SK-N-SH (cell line): ENCODE measurements around the gene KCNAB1. TPM values are rescaled to one million over a fixed set of nuclear protein-coding genes. Genes with fewer than 3 reads are reported as not detected.

Experiments
- CTCF ChIA-PET: fragments of 300-600, 350-600 bp; formaldehyde crosslinking; extraction: SDS; loops from one replicate; lab custom pipeline; 2021; lab: Yijun Ruan, JAX
- POLR2A ChIA-PET: fragments of 350-600 bp; sonication (Branson Sonifier 250); formaldehyde crosslinking; extraction: SDS; loops from one replicate; lab custom pipeline; 2020; ENCODE audit warnings: antibody characterized with exemption, inconsistent platforms; lab: Yijun Ruan, JAX
- DNase-seq: peaks from one replicate; pipeline ENCODE4 v3.0.0; 2012
- H2AFZ ChIP-seq: fragments of 200-600 bp; sonication (generic); 2 replicates; pipeline ENCODE4 v1.8.1; 2016; ENCODE audit warnings: antibody characterized with exemption, mild to moderate bottlenecking, low read depth
- H3F3A ChIP-seq: fragments of 200-600 bp; sonication (generic); replicated peaks from 2 replicates; pipeline ENCODE3; 2016; ENCODE audit warnings: antibody characterized with exemption, mild to moderate bottlenecking; ENCODE audit not compliant: insufficient read depth
- H3K27ac ChIP-seq, 2 experiments: fragments of 200-500 bp in 1 of 2; fragments of 200-600 bp in 1 of 2; sonication (Bioruptor generic) in 1 of 2; sonication (generic), shearing (Covaris generic) in 1 of 2; 2 replicates each; pipeline versions ENCODE4 v1.5.1 to v1.6.1; 2014 to 2016; ENCODE audit warnings: low read depth in 2 of 2, inconsistent platforms in 1 of 2, low read length in 1 of 2, mild to moderate bottlenecking in 1 of 2, mixed read lengths in 1 of 2
- H3K27me3 ChIP-seq: fragments of 200-600 bp; sonication (generic), shearing (Covaris generic); 2 replicates; pipeline ENCODE4 v1.6.1; 2016; ENCODE audit warnings: mixed run types; ENCODE audit not compliant: insufficient read depth
- H3K36me3 ChIP-seq, 2 experiments: fragments of 200-500 bp in 1 of 2; fragments of 200-600 bp in 1 of 2; sonication (Bioruptor generic) in 1 of 2; sonication (generic) in 1 of 2; replicated peaks in 1 of 2; 2 replicates each; pipeline versions ENCODE3 to v1.5.1; 2014 to 2016; ENCODE audit warnings: low read length in 1 of 2, mild to moderate bottlenecking in 1 of 2; ENCODE audit not compliant: insufficient read depth in 2 of 2, control insufficient read depth in 1 of 2
- H3K4me1 ChIP-seq, 2 experiments: fragments of 200-500 bp in 1 of 2; fragments of 200-600 bp in 1 of 2; sonication (Bioruptor generic) in 1 of 2; sonication (generic), shearing (Covaris generic) in 1 of 2; 2 replicates each; pipeline versions ENCODE4 v1.5.1 to v1.6.1; 2014 to 2016; ENCODE audit warnings: low read depth in 1 of 2, low read length in 1 of 2, mixed run types in 1 of 2; ENCODE audit not compliant: insufficient read depth in 2 of 2, control insufficient read depth in 1 of 2
- H3K4me2 ChIP-seq: fragments of 200-600 bp; sonication (generic), shearing (Covaris generic); 2 replicates; pipeline ENCODE4 v1.6.1; 2017; ENCODE audit warnings: mixed run types
- H3K4me3 ChIP-seq, 2 experiments: fragments of 200-500 bp in 1 of 2; fragments of 200-600 bp in 1 of 2; sonication (Bioruptor generic) in 1 of 2; sonication (generic), shearing (Covaris generic) in 1 of 2; 2 replicates each; pipeline versions ENCODE4 v1.5.1 to v1.8.1; 2014 to 2016; ENCODE audit warnings: low read depth in 2 of 2, inconsistent platforms in 1 of 2, low read length in 1 of 2, mild to moderate bottlenecking in 1 of 2, mixed read lengths in 1 of 2, moderate library complexity in 1 of 2
- H3K79me2 ChIP-seq: fragments of 200-600 bp; sonication (generic); 2 replicates; pipeline ENCODE4 v1.8.1; 2017; ENCODE audit warnings: mild to moderate bottlenecking; ENCODE audit not compliant: insufficient read depth
- H3K9ac ChIP-seq: fragments of 200-600 bp; sonication (generic); 2 replicates; pipeline ENCODE4 v1.6.1; 2017; ENCODE audit warnings: mixed run types
- H3K9me2 ChIP-seq: fragments of 200-600 bp; sonication (generic); 2 replicates; pipeline ENCODE4 v1.6.1; 2017; ENCODE audit warnings: mixed run types
- H3K9me3 ChIP-seq: fragments of 200-600 bp; sonication (generic); 2 replicates; pipeline ENCODE4 v1.6.1; 2017; ENCODE audit warnings: mixed run types, mild to moderate bottlenecking, moderate library complexity
- H4K20me1 ChIP-seq: fragments of 200-600 bp; sonication (generic); 2 replicates; pipeline ENCODE4 v1.6.1; 2017; ENCODE audit warnings: mild to moderate bottlenecking, mixed run types; ENCODE audit not compliant: insufficient read depth
- EZH2phosphoT487 ChIP-seq: fragments of 200-600 bp; sonication (generic); IDR thresholded peaks from 2 replicates; pipeline ENCODE4 v1.6.1; 2017; ENCODE audit warnings: low read depth, mixed run types, mild to moderate bottlenecking, antibody characterized with exemption, moderate library complexity, borderline replicate concordance
- FOSL2 ChIP-seq: IDR thresholded peaks from 2 replicates; pipeline ENCODE4 v1.4.0; 2012; ENCODE audit warnings: low read depth, mild to moderate bottlenecking, moderate library complexity, borderline replicate concordance
- GATA2 ChIP-seq: sonication (generic); formaldehyde crosslinking; IDR thresholded peaks from 2 replicates; pipeline ENCODE4 v1.5.0; 2020; ENCODE audit warnings: mild to moderate bottlenecking, missing genetic modification reagents
- NFIC ChIP-seq: IDR thresholded peaks from 2 replicates; pipeline ENCODE4 v1.4.0; 2012; ENCODE audit warnings: borderline replicate concordance
- RCOR1 ChIP-seq: fragments of 150-350 bp; IDR thresholded peaks from 2 replicates; pipeline ENCODE4 v1.6.1; 2017; ENCODE audit warnings: antibody characterized with exemption, low read length
- REST ChIP-seq: IDR thresholded peaks from 2 replicates; pipeline ENCODE4 v1.6.1; 2012; ENCODE audit warnings: mild to moderate bottlenecking, low read depth, low read length, moderate library complexity
- USF1 ChIP-seq: IDR thresholded peaks from 2 replicates; pipeline ENCODE4 v1.4.0; 2012; ENCODE audit warnings: low read depth, borderline replicate concordance
- YY1 ChIP-seq: IDR thresholded peaks from 2 replicates; pipeline ENCODE4 v1.4.0; 2012; ENCODE audit warnings: low read depth, mild to moderate bottlenecking
- WGBS: methylation state at CpG from one replicate; pipeline ENCODE4 v1.1.6; 2017; ENCODE audit warnings: low lambda C conversion rate; 5-methylcytosine and 5-hydroxymethylcytosine counted together
- polyA plus RNA-seq, 3 experiments: library from polyadenylated mRNA; depleted of rRNA; stranded (reverse); fragments of >200 nt; gene quantifications; 2 replicates each; pipeline ENCODE4 v1.2.3, GENCODE V29; 2012

The KCNAB1 gene
- polyA plus RNA-seq, 1 of the 3 experiments (the other 2 are of a cell fraction): 82.1 TPM

- Histone ChIP-seq H3K79me2 (peaks cover 100% of the 10 kb centered on the region), H3K27me3 (no peaks in the 10 kb centered on the region), H3K9me3 (no peaks in the 10 kb centered on the region), H3K4me2 (peak overlapping the region; percentile 39; the same call in 1 of the 2 replicates), H2AFZ (no peak overlapping the region), H3K9me2 (no peaks in the 10 kb centered on the region), H4K20me1 (no peaks in the 10 kb centered on the region), H3K27ac (peak overlapping the region in 1 of 2 experiments; percentile 19; a peak in 1 of 4 replicates), H3K4me1 (peaks cover 0 to 23% of the 10 kb centered on the region in 2 experiments; a peak in 2 of 4 replicates), H3F3A (peaks cover 59% of the 10 kb centered on the region), H3K36me3 (peaks cover 13 to 48% of the 10 kb centered on the region in 2 experiments), H3K4me3 (no peak overlapping the region), H3K9ac (no peak overlapping the region)
- WGBS: 97% methylated on average over 6 of the region's 6 CpGs
- DNase-seq: no peak
- CTCF ChIA-PET: no interaction called here
- POLR2A ChIA-PET: no interaction called here
- no peak for TF ChIP-seq USF1
These were observed 177.6 kb downstream of the KCNAB1 start for GRCh38 chr3:156298014-156298413.

GRCh38 chr3:156298938-156299337, 178.6 kb downstream of the KCNAB1 start:
- Histone ChIP-seq H3K79me2 (peaks cover 100% of the 10 kb centered on the region), H3K9me3 (no peaks in the 10 kb centered on the region), H4K20me1 (no peaks in the 10 kb centered on the region), H3K4me2 (peak overlapping the region; percentile 47; the same call in 1 of the 2 replicates), H3K9me2 (no peaks in the 10 kb centered on the region), H3K27me3 (no peaks in the 10 kb centered on the region)
- DNase-seq: no peak
- 83% methylated on average over 2 of the region's 2 CpGs for WGBS
- CTCF ChIA-PET: interaction anchor here (0.7 kb wide), 2 partner anchors 9 to 211 kb away, joined by 3 read pairs; no protein-coding TSS in a partner anchor
- TF ChIP-seq YY1: no peak
- no peak for TF ChIP-seq EZH2phosphoT487
- no peak for TF ChIP-seq RCOR1
- no peak for TF ChIP-seq REST
- TF ChIP-seq GATA2 (CRISPR knock-in tag): no peak
- TF ChIP-seq NFIC: no peak
- TF ChIP-seq FOSL2: no peak
- TF ChIP-seq, all 33 proteins: peak for 0
- peaks cover 59% of the 10 kb centered on the region for H3F3A ChIP-seq
- H3K27ac ChIP-seq: peak overlapping the region; percentile 39 to 83
- H3K4me3 ChIP-seq: no peak overlapping the region
- H3K4me1 ChIP-seq: peaks cover 0 to 29% of the 10 kb centered on the region in 2 experiments; a peak in 2 of 4 replicates
- H3K36me3 ChIP-seq: peaks cover 13 to 48% of the 10 kb centered on the region in 2 experiments
- no peak overlapping the region for H3K9ac ChIP-seq
- H2AFZ ChIP-seq: no peak overlapping the region
- POLR2A ChIA-PET: no interaction called here
